Stimulated activated CD8-positive, alpha-beta memory T cell treated with anti-CD3 and anti-CD28 coated beads, Interleukin-7, amount 100 ng/mL, for 48 hours (primary cell): ENCODE data around the gene DEFB131A.
"Not testable (repeated sequence)": the region's sequence is repeated elsewhere in the genome, so short reads cannot be mapped to it uniquely, and the experiment has no call there.

Source experiments
- DNase-seq, 2 donors: peaks; one replicate each; pipeline ENCODE4 v3.0.0-alpha.2; 2020; ENCODE audit warnings: low read depth in 1 of 2; ENCODE audit errors: extremely low read depth in 1 of 2

Gene DEFB131A

DNA sequence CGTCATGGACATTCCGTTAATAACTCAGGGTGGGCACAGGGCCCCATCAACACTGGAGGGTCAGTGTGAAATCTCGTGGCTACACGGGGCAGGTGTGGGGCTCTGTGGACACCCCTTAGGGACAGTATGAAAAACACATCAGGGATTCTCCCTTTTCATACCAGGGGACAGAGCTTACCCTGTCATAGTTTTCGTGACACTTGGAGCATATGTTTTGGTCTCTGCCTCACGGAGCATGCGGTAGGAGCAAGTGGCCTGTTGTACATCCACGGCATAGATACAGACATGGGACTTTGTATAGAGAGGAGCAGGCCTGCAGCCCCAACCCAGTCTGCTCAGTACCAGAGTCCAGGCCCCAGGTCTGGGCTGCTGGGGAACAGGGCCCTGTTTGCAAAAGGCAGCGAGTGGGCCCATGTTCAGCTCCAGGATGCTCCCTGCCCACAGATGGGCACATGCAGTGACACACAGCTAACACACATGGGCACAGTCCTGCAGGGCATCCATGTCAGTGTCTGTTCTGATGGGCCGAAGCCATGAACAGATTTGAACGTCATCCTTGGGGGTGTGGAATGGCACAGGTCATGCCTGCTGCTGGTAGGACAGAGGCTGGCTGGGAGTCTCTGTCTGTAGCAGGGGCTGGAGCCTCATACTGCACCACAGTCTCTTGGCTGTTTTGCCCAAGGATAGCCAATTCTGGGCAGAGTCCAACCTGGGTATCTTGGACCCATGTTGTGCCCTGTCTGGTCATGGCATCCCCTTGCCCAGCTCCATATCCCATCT lies 50.2 kb downstream of the DEFB131A start:
- DNase-seq = not testable (repeated sequence)

DNA sequence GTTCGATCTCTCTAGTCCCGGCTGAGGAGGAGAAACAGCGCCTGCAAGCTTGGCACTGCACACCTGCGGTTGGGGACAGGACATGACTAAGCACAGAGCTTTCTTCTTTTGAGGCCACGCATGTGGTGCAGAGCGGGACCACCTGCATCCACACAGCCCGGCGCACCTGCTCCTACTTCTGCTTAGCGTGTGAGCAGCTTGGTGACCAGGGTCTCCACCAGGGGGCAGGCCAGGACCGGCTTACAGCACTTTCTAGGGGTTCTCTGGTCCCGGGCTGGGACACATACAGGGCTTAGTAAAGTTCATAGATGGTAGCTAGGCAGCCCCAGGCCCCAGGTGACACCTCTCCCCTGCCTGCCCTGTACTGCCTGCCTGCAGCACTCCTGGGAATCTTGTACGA lies 51.2 kb downstream of the DEFB131A start:
- peak; percentile 32 to 64 for DNase-seq

DNA sequence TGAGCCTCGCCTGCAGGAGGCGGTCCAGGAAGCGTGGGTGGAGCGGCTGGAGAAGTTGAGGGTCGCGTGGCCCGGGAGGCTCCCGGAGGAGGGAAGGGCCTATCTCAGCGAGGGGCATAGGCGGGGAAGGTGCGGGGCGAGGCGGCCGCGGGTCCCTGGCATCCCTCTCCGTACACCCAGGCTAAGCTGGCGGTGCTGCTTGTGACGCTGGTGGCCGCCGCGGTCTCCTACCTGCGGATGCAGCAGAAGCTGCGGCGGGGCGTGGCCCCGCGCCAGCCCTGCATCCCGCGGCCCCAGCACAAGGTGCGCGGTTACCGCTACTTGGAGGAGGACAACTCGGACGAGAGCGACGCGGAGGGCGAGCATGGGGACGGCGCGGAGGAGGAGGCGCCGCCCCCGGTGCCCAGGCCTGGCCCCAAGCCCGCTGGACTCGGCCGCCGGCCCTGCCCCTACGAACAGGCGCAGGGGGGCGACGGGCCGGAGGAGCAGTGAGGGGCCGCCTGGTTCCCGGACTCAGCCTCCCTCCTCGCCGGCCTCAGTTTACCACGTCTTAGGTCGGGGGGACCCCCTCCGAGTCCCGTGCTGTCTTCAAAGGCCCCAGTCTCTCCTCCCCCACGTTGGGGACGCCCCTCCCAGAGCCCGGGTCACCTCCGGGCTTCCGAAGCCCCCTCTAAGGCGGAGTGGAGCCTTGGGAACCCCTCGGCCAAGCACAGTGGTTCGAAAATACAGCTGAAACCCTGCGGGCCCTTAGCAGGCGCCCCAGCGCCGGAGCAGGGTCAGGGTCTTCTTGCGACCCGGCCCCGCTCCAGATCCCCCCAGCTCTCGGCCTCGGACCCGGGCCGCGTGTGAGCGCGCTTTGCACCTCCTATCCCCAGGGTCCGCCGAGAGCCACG lies 53.6 kb downstream of the DEFB131A start:
- not testable (repeated sequence) for DNase-seq

DNA sequence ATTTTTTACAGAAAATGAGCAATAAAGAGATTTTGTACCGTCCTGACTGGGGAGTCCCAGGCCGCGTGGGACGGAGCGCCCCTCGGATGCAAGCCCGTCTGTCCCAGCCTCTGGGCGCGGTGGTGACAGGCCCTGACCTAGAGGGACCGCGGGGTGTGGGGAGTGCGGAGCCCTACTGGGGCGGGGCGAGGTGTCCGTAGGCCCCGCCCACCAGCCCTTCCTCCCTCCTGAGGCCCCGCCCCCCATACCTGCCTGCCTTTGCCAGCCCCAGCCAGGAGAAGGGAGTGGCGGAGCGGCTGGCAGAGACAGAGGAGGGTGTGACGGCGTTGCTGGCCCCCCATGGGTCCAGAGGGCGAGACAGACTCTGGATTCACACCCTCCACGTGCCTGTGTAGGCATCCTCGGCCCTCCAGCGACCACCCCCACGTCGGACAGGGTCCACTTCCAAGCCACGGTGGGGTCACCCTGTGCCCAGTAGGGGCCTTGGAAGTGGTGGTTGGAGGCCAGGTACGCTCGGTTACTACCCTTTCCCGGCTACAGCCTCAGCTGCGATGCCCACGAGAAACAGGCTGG lies 54.3 kb downstream of the DEFB131A start:
- DNase-seq = not testable (repeated sequence)

DNA sequence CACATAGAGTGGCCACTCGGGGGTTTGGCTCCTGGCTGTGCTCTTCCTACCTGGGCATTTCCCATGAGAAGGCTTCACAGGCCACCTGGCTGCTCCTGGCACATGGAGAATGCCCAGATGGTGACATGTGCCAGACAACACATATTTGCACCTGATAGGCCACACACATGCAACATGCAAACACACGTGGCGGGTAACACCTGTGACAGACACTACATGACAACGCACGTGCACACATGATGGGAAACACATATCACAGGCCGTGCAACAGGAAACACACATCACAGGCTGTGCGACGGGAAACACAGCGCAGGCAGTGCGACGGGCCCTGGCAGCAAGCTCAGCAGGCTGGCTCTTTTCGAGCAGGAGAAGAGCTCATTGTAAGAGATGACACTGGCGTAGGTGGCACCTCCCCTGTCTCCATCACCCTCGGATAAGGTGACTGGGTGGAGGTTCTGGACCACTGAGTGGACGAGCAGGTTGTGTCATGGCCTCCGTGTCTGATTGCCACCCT lies 55.8 kb downstream of the DEFB131A start:
- DNase-seq = not testable (repeated sequence)
